Measurements from ENCODE around the gene TANC1. TPM values are rescaled to one million over a fixed set of nuclear protein-coding genes. Genes with fewer than 3 reads are reported as not detected.

Gene TANC1
- total and polyA plus RNA-seq, 5 donors, result 22.8 to 75.8 (median 46.5) TPM

DNA sequence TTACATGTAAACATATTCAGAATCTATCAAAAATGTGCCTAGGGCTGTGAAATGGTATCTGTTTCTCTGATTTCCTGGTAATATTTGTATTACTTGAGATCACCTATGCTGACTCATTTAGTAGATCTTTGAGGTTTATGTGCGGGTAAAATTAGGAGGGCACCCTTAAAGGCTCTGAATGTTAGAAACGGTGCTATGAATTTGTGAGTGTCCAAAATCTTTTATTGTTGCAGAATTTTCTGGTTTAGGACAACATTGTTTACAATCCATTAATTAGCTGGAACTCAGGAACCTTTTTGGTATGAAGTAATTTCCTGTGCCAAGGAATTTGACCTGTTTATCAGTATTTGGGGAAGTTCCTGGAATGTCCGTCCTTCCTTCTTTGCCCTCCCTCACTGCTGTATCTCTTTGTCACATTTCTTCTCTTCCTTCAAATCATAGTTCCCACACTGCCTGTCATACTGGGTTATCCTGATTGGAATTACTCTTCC is 130.5 kb downstream of the TANC1 start:
- peaks cover 15% of the 10 kb centered on the region for H3K4me1 ChIP-seq (ENCODE audit: control insufficient read depth, insufficient read depth, low read length)
- 22% methylated on average over 3 of the region's 3 CpGs for WGBS
- no peaks in the 10 kb centered on the region for H3K27me3 ChIP-seq (ENCODE audit: control insufficient read depth, insufficient read depth)
- intact Hi-C loops (cut with DNase I), result loop anchor here in 2 of 4 donors (5.0 to 10.0 kb wide), 2 partner anchors 124 to 132 kb away; partner anchors contain the start of gene TANC1 (in 1 of the 2)
- no peaks in the 10 kb centered on the region for H3K9me3 ChIP-seq (ENCODE audit: control insufficient read depth, low read length)
- peak overlapping the region; percentile 47 for H3K27ac ChIP-seq (ENCODE audit: low read length)
- no peak for ATAC-seq
- no peak overlapping the region for H3K4me3 ChIP-seq (ENCODE audit: low read length)
- no peak for DNase-seq

- Histone ChIP-seq H3K27ac (ENCODE audit: low read length) (no peak overlapping the region), H3K4me3 (ENCODE audit: low read length) (no peak overlapping the region), H3K4me1 (ENCODE audit: control insufficient read depth, insufficient read depth, low read length) (peaks cover 3% of the 10 kb centered on the region), H3K9me3 (ENCODE audit: control insufficient read depth, low read length) (no peaks in the 10 kb centered on the region), H3K27me3 (ENCODE audit: control insufficient read depth, insufficient read depth) (no peaks in the 10 kb centered on the region)
- peak in 2 of 3 donors; percentile 62 to 66 for DNase-seq
- WGBS, result 56% methylated on average over 7 of the region's 8 CpGs
- intact Hi-C loops (cut with DNase I), result no loop called here
- peak; percentile 67 to 69 for ATAC-seq
Observed at GRCh38 chr2:159101755-159102489, 133.5 kb downstream of the TANC1 start.

- Histone ChIP-seq H3K27me3 (ENCODE audit: control insufficient read depth, insufficient read depth) (no peaks in the 10 kb centered on the region), H3K4me3 (ENCODE audit: low read length) (no peak overlapping the region), H3K9me3 (ENCODE audit: control insufficient read depth, low read length) (no peaks in the 10 kb centered on the region), H3K4me1 (ENCODE audit: control insufficient read depth, insufficient read depth, low read length) (peaks cover 7% of the 10 kb centered on the region), H3K27ac (ENCODE audit: low read length) (peak overlapping the region; percentile 32)
- 65% methylated on average over 5 of the region's 5 CpGs for WGBS
- peak in 1 of 3 donors; percentile 57 for DNase-seq
- intact Hi-C loops (cut with DNase I), result no loop called here
- peak in 1 of 2 donors; percentile 23 for ATAC-seq
Observed at GRCh38 chr2:159103411-159103810, 135.0 kb downstream of the TANC1 start.

GRCh38 chr2:159106109-159106508 is 137.7 kb downstream of the TANC1 start:
- peaks cover 9% of the 10 kb centered on the region for H3K4me1 ChIP-seq (ENCODE audit: control insufficient read depth, insufficient read depth, low read length)
- DNase-seq, result no peak
- no peak overlapping the region for H3K27ac ChIP-seq (ENCODE audit: low read length)
- H3K27me3 ChIP-seq (ENCODE audit: control insufficient read depth, insufficient read depth), result no peaks in the 10 kb centered on the region
- no peak overlapping the region for H3K4me3 ChIP-seq (ENCODE audit: low read length)
- ATAC-seq, result no peak
- no peaks in the 10 kb centered on the region for H3K9me3 ChIP-seq (ENCODE audit: control insufficient read depth, low read length)
- intact Hi-C loops (cut with DNase I), result no loop called here
- 52% methylated on average over 5 of the region's 5 CpGs for WGBS

GRCh38 chr2:159108181-159108893 is 139.9 kb downstream of the TANC1 start:
- no peak overlapping the region for H3K4me3 ChIP-seq (ENCODE audit: low read length)
- H3K4me1 ChIP-seq (ENCODE audit: control insufficient read depth, insufficient read depth, low read length), result peaks cover 9% of the 10 kb centered on the region
- WGBS, result 74% methylated on average over 12 of the region's 12 CpGs
- no peaks in the 10 kb centered on the region for H3K9me3 ChIP-seq (ENCODE audit: control insufficient read depth, low read length)
- DNase-seq (peak in 2 of 3 donors; percentile 66 to 80), ATAC-seq (peak; percentile 75)
- no peaks in the 10 kb centered on the region for H3K27me3 ChIP-seq (ENCODE audit: control insufficient read depth, insufficient read depth)
- H3K27ac ChIP-seq (ENCODE audit: low read length), result peak overlapping the region; percentile 83
- intact Hi-C loops (cut with DNase I), result no loop called here

DNA sequence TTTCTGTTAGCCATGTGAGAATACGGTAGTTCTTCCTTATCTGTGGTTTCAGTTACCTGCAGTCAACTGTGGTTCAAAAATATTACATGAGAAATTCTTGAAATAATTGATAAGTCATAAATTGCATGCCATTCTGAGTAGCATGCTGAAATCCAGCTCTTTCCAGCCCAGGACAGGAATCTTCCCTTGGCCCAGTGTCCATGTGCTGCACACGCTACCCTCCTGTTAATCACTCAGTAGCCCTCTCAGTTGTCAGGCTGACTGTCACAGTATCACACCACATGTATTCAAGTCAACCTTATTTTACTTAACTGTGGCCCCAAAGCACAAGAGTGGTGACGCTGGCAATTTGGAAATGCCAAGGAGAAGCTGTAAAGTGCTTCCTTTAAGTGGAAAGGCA is 141.1 kb downstream of the TANC1 start:
- Histone ChIP-seq H3K27ac (ENCODE audit: low read length) (no peak overlapping the region), H3K4me3 (ENCODE audit: low read length) (no peak overlapping the region), H3K27me3 (ENCODE audit: control insufficient read depth, insufficient read depth) (no peaks in the 10 kb centered on the region), H3K9me3 (ENCODE audit: control insufficient read depth, low read length) (no peaks in the 10 kb centered on the region), H3K4me1 (ENCODE audit: control insufficient read depth, insufficient read depth, low read length) (peaks cover 9% of the 10 kb centered on the region)
- intact Hi-C loops (cut with DNase I), result no loop called here
- 71% methylated on average over 3 of the region's 3 CpGs for WGBS
- DNase-seq (no peak), ATAC-seq (no peak)

DNA sequence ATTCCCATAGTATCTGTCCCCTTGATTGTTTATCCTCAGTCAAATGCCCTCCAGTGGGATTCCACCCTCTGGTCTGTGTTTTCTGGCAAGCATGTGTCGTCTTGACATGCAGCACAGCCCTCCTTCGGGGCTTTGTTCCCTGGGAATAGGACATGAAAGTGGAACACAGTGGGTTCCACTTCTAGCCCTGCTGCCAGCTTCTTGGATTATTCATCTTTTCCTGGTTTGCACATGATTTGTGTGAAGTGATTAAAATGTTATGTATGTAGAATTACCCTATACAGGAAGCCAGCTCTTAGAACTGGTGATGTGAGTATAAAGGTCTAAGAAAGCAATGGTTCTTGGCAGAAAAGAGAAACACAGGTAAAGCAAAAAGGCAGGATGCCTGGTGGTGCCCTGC is 142.3 kb downstream of the TANC1 start:
- no peak for ATAC-seq
- peak overlapping the region; percentile 13 for H3K27ac ChIP-seq (ENCODE audit: low read length)
- WGBS, result 72% methylated on average over 2 of the region's 2 CpGs
- peaks cover 12% of the 10 kb centered on the region for H3K4me1 ChIP-seq (ENCODE audit: control insufficient read depth, insufficient read depth, low read length)
- no peak for DNase-seq
- no peak overlapping the region for H3K4me3 ChIP-seq (ENCODE audit: low read length)
- no peaks in the 10 kb centered on the region for H3K27me3 ChIP-seq (ENCODE audit: control insufficient read depth, insufficient read depth)
- no peaks in the 10 kb centered on the region for H3K9me3 ChIP-seq (ENCODE audit: control insufficient read depth, low read length)
- intact Hi-C loops (cut with DNase I), result loop anchor here in 2 of 4 donors (10.0 kb wide), 2 partner anchors 66 to 76 kb away; no protein-coding TSS in a partner anchor

GRCh38 chr2:159111346-159111927 is 143.0 kb downstream of the TANC1 start:
- intact Hi-C loops (cut with DNase I), result loop anchor here in 2 of 4 donors (10.0 kb wide), 2 partner anchors 67 to 77 kb away; no protein-coding TSS in a partner anchor
- Histone ChIP-seq H3K4me1 (ENCODE audit: control insufficient read depth, insufficient read depth, low read length) (peaks cover 12% of the 10 kb centered on the region), H3K27me3 (ENCODE audit: control insufficient read depth, insufficient read depth) (no peaks in the 10 kb centered on the region), H3K4me3 (ENCODE audit: low read length) (no peak overlapping the region), H3K9me3 (ENCODE audit: control insufficient read depth, low read length) (no peaks in the 10 kb centered on the region), H3K27ac (ENCODE audit: low read length) (peak overlapping the region; percentile 13)
- 72% methylated on average over 8 of the region's 8 CpGs for WGBS
- peak in 1 of 3 donors; percentile 74 for DNase-seq
- peak; percentile 65 to 66 for ATAC-seq

GRCh38 chr2:159114835-159115234 is 146.4 kb downstream of the TANC1 start:
- no peaks in the 10 kb centered on the region for H3K9me3 ChIP-seq (ENCODE audit: control insufficient read depth, low read length)
- H3K4me3 ChIP-seq (ENCODE audit: low read length), result no peak overlapping the region
- no peak for ATAC-seq
- 86% methylated on average over 5 of the region's 5 CpGs for WGBS
- no peak overlapping the region for H3K27ac ChIP-seq (ENCODE audit: low read length)
- peaks cover 3% of the 10 kb centered on the region for H3K4me1 ChIP-seq (ENCODE audit: control insufficient read depth, insufficient read depth, low read length)
- no peaks in the 10 kb centered on the region for H3K27me3 ChIP-seq (ENCODE audit: control insufficient read depth, insufficient read depth)
- no peak for DNase-seq
- intact Hi-C loops (cut with DNase I), result loop anchor here (5.0 to 10.0 kb wide), 5 partner anchors 70 to 213 kb away; partner anchors contain the start of gene TANC1 (in 2 of the 4)

DNA sequence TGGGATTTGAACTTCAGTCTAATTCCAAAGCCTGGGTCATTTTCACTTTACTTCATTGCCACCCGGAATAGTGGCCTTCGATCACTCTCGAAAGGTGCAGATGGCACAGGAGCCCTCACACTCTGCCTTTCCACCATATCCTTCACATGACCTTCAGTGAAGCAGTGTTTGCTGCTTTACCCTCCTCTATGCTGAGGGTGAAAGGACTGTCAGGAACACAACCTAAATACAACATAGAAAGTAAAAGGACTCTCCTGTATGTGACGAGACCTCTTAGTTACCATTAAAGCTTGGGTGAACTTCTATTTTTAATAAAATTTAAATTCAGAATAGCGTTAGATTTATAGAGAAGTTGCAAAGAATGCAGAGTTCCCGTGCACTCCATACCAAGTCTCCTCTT is 148.5 kb downstream of the TANC1 start:
- Histone ChIP-seq H3K27ac (ENCODE audit: low read length) (no peak overlapping the region), H3K9me3 (ENCODE audit: control insufficient read depth, low read length) (no peaks in the 10 kb centered on the region), H3K4me3 (ENCODE audit: low read length) (no peak overlapping the region), H3K4me1 (ENCODE audit: control insufficient read depth, insufficient read depth, low read length) (peaks cover 3% of the 10 kb centered on the region), H3K27me3 (ENCODE audit: control insufficient read depth, insufficient read depth) (no peaks in the 10 kb centered on the region)
- intact Hi-C loops (cut with DNase I), result loop anchor here (5.0 to 10.0 kb wide), 5 partner anchors 72 to 215 kb away; partner anchors contain the start of gene TANC1 (in 2 of the 4)
- 96% methylated on average over 6 of the region's 6 CpGs for WGBS
- DNase-seq (no peak), ATAC-seq (no peak)
